Fibroblast of lung (primary cell): Measurements from ENCODE around the gene CFD. TPM values are rescaled to one million over a fixed set of nuclear protein-coding genes. Genes with fewer than 3 reads are reported as not detected.

Experiments
- DNase-seq, 2 donors: peaks; one replicate each; pipeline versions ENCODE4 v3.0.0 to v3.0.0-alpha.2; 2010; ENCODE audit warnings: low read depth in 2 of 2
- H2AFZ ChIP-seq: 2 replicates; pipeline ENCODE4 v1.5.1; 2012; ENCODE audit warnings: low read length, control low read depth, inconsistent platforms
- H3K27ac ChIP-seq: 2 replicates; pipeline ENCODE4 v1.5.1; 2011; ENCODE audit warnings: low read length, control low read depth; ENCODE audit not compliant: insufficient read depth
- H3K27me3 ChIP-seq: 2 replicates; pipeline ENCODE4 v1.5.1; 2011; ENCODE audit warnings: mild to moderate bottlenecking, low read length; ENCODE audit not compliant: control insufficient read depth, insufficient read depth
- H3K36me3 ChIP-seq: 2 replicates; pipeline ENCODE4 v1.5.1; 2011; ENCODE audit warnings: low read length; ENCODE audit not compliant: control insufficient read depth, insufficient read depth
- H3K4me1 ChIP-seq: 2 replicates; pipeline ENCODE4 v1.5.1; 2011; ENCODE audit warnings: low read length; ENCODE audit not compliant: control insufficient read depth, insufficient read depth; ENCODE audit errors: extremely low read depth
- H3K4me2 ChIP-seq: 2 replicates; pipeline ENCODE4 v1.5.1; 2011; ENCODE audit warnings: low read length, control low read depth; ENCODE audit not compliant: insufficient read depth; ENCODE audit errors: extremely low read depth
- H3K4me3 ChIP-seq, 4 experiments: fragments of 200-600 bp in 1 of 4; sonication (generic) in 1 of 4; replicated peaks in 1 of 4; 2 replicates each; pipeline ENCODE4 v1.5.1; 2011 to 2016; ENCODE audit warnings: low read length in 4 of 4, low read depth in 3 of 4, mild to moderate bottlenecking in 3 of 4, control low read depth in 2 of 4, inconsistent platforms in 1 of 4, mixed read lengths in 1 of 4; ENCODE audit not compliant: insufficient read depth in 1 of 4; ENCODE audit errors: control extremely low read depth in 1 of 4
- H3K79me2 ChIP-seq: 2 replicates; pipeline ENCODE4 v1.5.1; 2012; ENCODE audit warnings: mild to moderate bottlenecking, low read length, inconsistent platforms; ENCODE audit not compliant: control insufficient read depth, insufficient read depth
- H3K9ac ChIP-seq: 2 replicates; pipeline ENCODE4 v1.5.1; 2011; ENCODE audit warnings: mild to moderate bottlenecking, low read length, control low read depth; ENCODE audit not compliant: insufficient read depth
- H3K9me3 ChIP-seq: 2 replicates; pipeline ENCODE4 v1.5.1; 2012; ENCODE audit warnings: low read depth, low read length; ENCODE audit not compliant: control insufficient read depth, insufficient read depth
- H4K20me1 ChIP-seq: 2 replicates; pipeline ENCODE4 v1.5.1; 2011; ENCODE audit warnings: low read length; ENCODE audit not compliant: control insufficient read depth, insufficient read depth; ENCODE audit errors: extremely low read depth
- EZH2 ChIP-seq: IDR thresholded peaks from 2 replicates; pipeline ENCODE4 v1.5.1; 2012; ENCODE audit warnings: low read length, control low read depth, mild to moderate bottlenecking; ENCODE audit errors: missing control alignments
- polyA plus RNA-seq, 2 donors: library from polyadenylated mRNA; depleted of rRNA in 1 of 2; stranded (reverse) in 1 of 2; unstranded in 1 of 2; fragments of >200 nt; gene quantifications; 2 replicates each; pipeline ENCODE4 v1.2.1, GENCODE V29; 2011 to 2012; ENCODE audit warnings: missing spikeins in 1 of 2
- total RNA-seq: library from RNA; depleted of rRNA; stranded (reverse); fragments of >200 nt; gene quantifications from 2 replicates; pipeline ENCODE4 v1.2.1, GENCODE V29; 2014
- TF ChIP-seq, protein P1 (sequence below), 2 donors: IDR thresholded peaks in 1 of 2; conservative IDR thresholded peaks in 1 of 2; 1 replicate in 1 of 2; 2 replicates in 1 of 2; pipeline ENCODE4 v1.5.1; 2011 to 2012; ENCODE audit warnings: low read length in 2 of 2, control low read depth in 1 of 2, inconsistent platforms in 1 of 2, low read depth in 1 of 2, mild to moderate bottlenecking in 1 of 2

CFD gene
- total and polyA plus RNA-seq, 2 donors (not counting 1 experiment from before 2014, with no cell fraction given), result 1.00 to 18.8 TPM

DNA sequence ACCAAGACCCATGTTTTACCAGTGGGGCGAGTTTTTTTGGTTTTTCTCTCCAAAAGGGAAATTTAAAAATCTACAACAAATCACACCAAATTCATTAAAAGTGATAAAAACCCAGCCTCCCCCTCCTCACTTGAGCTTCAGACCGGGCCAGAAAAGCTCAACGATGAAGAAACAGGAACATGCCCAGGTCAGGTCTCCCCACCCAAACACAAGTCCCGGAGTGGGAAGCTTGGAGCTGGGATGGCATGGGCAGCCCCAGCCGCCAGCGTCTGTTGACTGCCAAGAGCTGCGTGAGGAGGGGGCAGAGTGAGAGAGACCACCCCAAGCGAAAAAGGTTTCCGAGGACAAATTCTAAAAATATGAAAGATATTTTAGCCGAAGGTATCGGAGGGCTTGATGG, 37.5 kb downstream of the CFD start:
- H3K79me2 ChIP-seq, result peaks cover 4% of the 10 kb centered on the region
- H3K4me3 ChIP-seq, result no peak overlapping the region
- H3K4me2 ChIP-seq, result no peak overlapping the region
- H3K36me3 ChIP-seq, result peaks cover 10% of the 10 kb centered on the region
- H3K9ac ChIP-seq, result no peak overlapping the region
- no peak overlapping the region for H2AFZ ChIP-seq
- no peaks in the 10 kb centered on the region for H3K27me3 ChIP-seq
- no peak for DNase-seq
- H4K20me1 ChIP-seq, result no peaks in the 10 kb centered on the region
- no peak overlapping the region for H3K27ac ChIP-seq
- H3K4me1 ChIP-seq, result no peaks in the 10 kb centered on the region
- TF ChIP-seq, protein P1, sequence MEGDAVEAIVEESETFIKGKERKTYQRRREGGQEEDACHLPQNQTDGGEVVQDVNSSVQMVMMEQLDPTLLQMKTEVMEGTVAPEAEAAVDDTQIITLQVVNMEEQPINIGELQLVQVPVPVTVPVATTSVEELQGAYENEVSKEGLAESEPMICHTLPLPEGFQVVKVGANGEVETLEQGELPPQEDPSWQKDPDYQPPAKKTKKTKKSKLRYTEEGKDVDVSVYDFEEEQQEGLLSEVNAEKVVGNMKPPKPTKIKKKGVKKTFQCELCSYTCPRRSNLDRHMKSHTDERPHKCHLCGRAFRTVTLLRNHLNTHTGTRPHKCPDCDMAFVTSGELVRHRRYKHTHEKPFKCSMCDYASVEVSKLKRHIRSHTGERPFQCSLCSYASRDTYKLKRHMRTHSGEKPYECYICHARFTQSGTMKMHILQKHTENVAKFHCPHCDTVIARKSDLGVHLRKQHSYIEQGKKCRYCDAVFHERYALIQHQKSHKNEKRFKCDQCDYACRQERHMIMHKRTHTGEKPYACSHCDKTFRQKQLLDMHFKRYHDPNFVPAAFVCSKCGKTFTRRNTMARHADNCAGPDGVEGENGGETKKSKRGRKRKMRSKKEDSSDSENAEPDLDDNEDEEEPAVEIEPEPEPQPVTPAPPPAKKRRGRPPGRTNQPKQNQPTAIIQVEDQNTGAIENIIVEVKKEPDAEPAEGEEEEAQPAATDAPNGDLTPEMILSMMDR (conservative IDR thresholded peaks at IDR 0.05 in 1 of 2, IDR thresholded peaks at IDR 0.05 in 1 of 2; ENCODE audit: low read depth in 1 of 2, low read length in 2 of 2), result no peak
- TF ChIP-seq EZH2, result no peak
- H3K9me3 ChIP-seq, result no peaks in the 10 kb centered on the region

DNA sequence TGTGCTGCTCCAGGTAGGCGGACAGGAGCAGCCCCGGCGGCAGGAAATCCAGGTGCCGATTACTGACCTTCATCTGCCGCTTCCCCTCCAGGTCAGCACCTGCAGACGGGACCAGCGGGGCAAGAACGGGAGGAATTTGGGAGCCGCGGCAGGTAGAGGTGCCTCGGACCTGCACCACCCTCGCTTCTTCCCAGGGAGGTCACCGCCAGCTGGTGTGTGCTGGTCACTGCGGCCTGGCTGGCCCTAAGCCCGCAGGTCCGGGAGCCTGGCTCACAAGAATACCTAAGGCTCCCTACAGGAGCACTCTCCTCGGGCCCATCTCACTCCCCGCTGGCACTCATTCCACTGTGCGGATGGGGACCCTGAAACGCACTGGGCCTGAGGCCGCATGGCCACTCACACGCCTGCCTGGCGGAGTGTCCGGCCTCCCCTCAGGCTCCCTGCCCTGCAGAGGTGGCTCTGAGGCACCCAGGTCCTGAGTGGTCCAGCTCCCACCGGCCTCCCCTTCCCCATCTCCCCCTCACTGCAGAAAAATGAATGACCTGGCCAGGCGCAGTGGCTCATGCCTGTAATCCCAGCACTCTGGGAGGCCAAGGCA, 38.1 kb downstream of the CFD start:
- no peak for DNase-seq
- no peak overlapping the region for H3K4me2 ChIP-seq
- H3K36me3 ChIP-seq, result peaks cover 10% of the 10 kb centered on the region
- H3K4me3 ChIP-seq, result no peak overlapping the region
- no peaks in the 10 kb centered on the region for H3K9me3 ChIP-seq
- H4K20me1 ChIP-seq, result no peaks in the 10 kb centered on the region
- H3K9ac ChIP-seq, result no peak overlapping the region
- no peaks in the 10 kb centered on the region for H3K4me1 ChIP-seq
- H3K27me3 ChIP-seq, result no peaks in the 10 kb centered on the region
- no peak overlapping the region for H2AFZ ChIP-seq
- H3K27ac ChIP-seq, result no peak overlapping the region
- H3K79me2 ChIP-seq, result no peaks in the 10 kb centered on the region
- no peak for TF ChIP-seq EZH2
- TF ChIP-seq, protein P1 (conservative IDR thresholded peaks at IDR 0.05 in 1 of 2, IDR thresholded peaks at IDR 0.05 in 1 of 2; ENCODE audit: low read depth in 1 of 2, low read length in 2 of 2), result peak in 1 of 2 donors; percentile 11

DNA sequence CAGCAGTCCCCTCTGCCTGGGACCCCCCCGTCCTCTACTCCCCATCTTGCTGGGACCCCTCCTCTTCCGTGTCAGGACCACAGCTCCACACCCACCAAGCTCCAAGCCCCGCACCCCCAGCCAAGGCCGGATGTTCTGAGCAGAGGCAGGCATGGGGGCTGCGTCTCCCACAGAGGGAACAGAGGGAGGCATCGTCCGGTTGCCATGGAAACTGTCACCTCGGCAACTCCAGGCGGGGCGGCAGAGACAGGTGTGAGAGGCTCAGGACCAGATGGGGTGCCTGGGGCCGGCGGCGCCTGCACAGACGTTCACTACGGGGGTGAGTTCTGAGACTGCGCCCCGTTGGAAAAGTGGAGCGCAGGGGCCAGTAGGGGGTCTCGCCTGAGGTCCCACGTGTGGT, 39.2 kb downstream of the CFD start:
- TF ChIP-seq EZH2, result no peak
- TF ChIP-seq, protein P1 (conservative IDR thresholded peaks at IDR 0.05 in 1 of 2, IDR thresholded peaks at IDR 0.05 in 1 of 2; ENCODE audit: low read depth in 1 of 2, low read length in 2 of 2), result no peak
- no peak for DNase-seq
- H3K79me2 ChIP-seq, result no peaks in the 10 kb centered on the region

More for the DNA sequence above, 39.2 kb downstream of the CFD start:
- no peak overlapping the region for H3K9ac ChIP-seq
- H3K4me2 ChIP-seq, result no peak overlapping the region
- no peaks in the 10 kb centered on the region for H3K27me3 ChIP-seq
- H3K27ac ChIP-seq, result no peak overlapping the region
- H3K36me3 ChIP-seq, result peaks cover 10% of the 10 kb centered on the region
- no peaks in the 10 kb centered on the region for H3K9me3 ChIP-seq
- H2AFZ ChIP-seq, result no peak overlapping the region
- H4K20me1 ChIP-seq, result no peaks in the 10 kb centered on the region
- no peaks in the 10 kb centered on the region for H3K4me1 ChIP-seq
- H3K4me3 ChIP-seq, result no peak overlapping the region
